Breast epithelium (tissue), 3 donors: ENCODE measurements around the gene EFNA4.

Experiments used
- CTCF ChIP-seq, 3 donors: fragments of 450-650 bp; IDR thresholded peaks; one replicate each; pipeline ENCODE4 v1.5.1; 2016 to 2017; ENCODE audit warnings: antibody characterized with exemption in 3 of 3, mild to moderate bottlenecking in 3 of 3, moderate library complexity in 3 of 3
- POLR2AphosphoS5 ChIP-seq, 3 donors: sonication (generic); formaldehyde crosslinking; IDR thresholded peaks; one replicate each; pipeline ENCODE4 v1.6.1; 2017; ENCODE audit warnings: antibody characterized with exemption in 3 of 3

GRCh38 chr1:155037851-155038441 lies 25.6 kb upstream of the EFNA4 start:
- TF ChIP-seq CTCF (IDR thresholded peaks at IDR 0.05) (no peak), POLR2AphosphoS5 (IDR thresholded peaks at IDR 0.05) (peak in 1 of 3 donors; percentile 50)
